Endothelial cell of umbilical vein (primary cell): ENCODE measurements around the gene SDHAF2. TPM values are rescaled to one million over a fixed set of nuclear protein-coding genes. Genes with fewer than 3 reads are reported as not detected.

Source experiments
- BruUV-seq: library from RNA; stranded (reverse); fragments of 400-500 nt; replicated peaks from 2 replicates; lab custom pipeline; 2021; lab: Mats Ljungman, UMichigan
- CTCF ChIA-PET: fragments of 300-600, 350-600 bp; sonication (Branson Sonifier 250); formaldehyde crosslinking; loops from one replicate; lab custom pipeline; 2021; ENCODE audit warnings: antibody characterized with exemption, inconsistent platforms; lab: Charles Lee
- POLR2A ChIA-PET: fragments of 300-600, 350-600 bp; sonication (Branson Sonifier 250); formaldehyde crosslinking; loops from one replicate; lab custom pipeline; 2021; ENCODE audit warnings: antibody characterized with exemption, inconsistent platforms; lab: Charles Lee
- DNase-seq: peaks from one replicate; pipeline ENCODE4 v3.0.0-alpha.2; 2011; ENCODE audit warnings: low read depth, low spot score
- FAIRE-seq: peaks from 2 replicates; lab custom pipeline; 2011; peaks lifted over from hg19 to GRCh38; lab: Jason Lieb, UNC
- H2AFZ ChIP-seq: 2 replicates; pipeline ENCODE4 v1.6.0; 2012; ENCODE audit warnings: low read depth, low read length, control low read depth, inconsistent platforms
- H3K27ac ChIP-seq: 2 replicates; pipeline ENCODE4 v1.5.1; 2011; ENCODE audit warnings: low read depth, mild to moderate bottlenecking, control low read depth, low read length, moderate library complexity; ENCODE audit not compliant: insufficient read depth
- H3K27me3 ChIP-seq, 2 experiments: 2 replicates each; pipeline versions ENCODE4 v1.6.0 to v1.6.1; 2011; ENCODE audit warnings: low read length in 2 of 2, mixed read lengths in 1 of 2; ENCODE audit not compliant: control insufficient read depth in 2 of 2, insufficient read depth in 2 of 2
- H3K36me3 ChIP-seq, 2 experiments: 2 replicates in 1 of 2; 3 replicates in 1 of 2; pipeline ENCODE4 v1.5.1; 2011; ENCODE audit warnings: low read length in 2 of 2, mild to moderate bottlenecking in 1 of 2, moderate library complexity in 1 of 2; ENCODE audit not compliant: control insufficient read depth in 2 of 2, insufficient read depth in 2 of 2; ENCODE audit errors: extremely low read depth in 1 of 2
- H3K4me1 ChIP-seq: 3 replicates; pipeline ENCODE4 v1.5.1; 2011; ENCODE audit warnings: mild to moderate bottlenecking, low read length; ENCODE audit not compliant: control insufficient read depth, insufficient read depth; ENCODE audit errors: extremely low read depth
- H3K4me2 ChIP-seq: 2 replicates; pipeline ENCODE4 v1.6.1; 2011; ENCODE audit warnings: low read length, control low read depth, mixed read lengths; ENCODE audit not compliant: insufficient read depth
- H3K4me3 ChIP-seq, 3 experiments: fragments of 200-600 bp in 1 of 3; sonication (generic), shearing (Covaris generic) in 1 of 3; replicated peaks in 1 of 3; 2 replicates each; pipeline ENCODE4 v1.5.1; 2011 to 2016; ENCODE audit warnings: control low read depth in 3 of 3, low read length in 3 of 3, mild to moderate bottlenecking in 2 of 3, inconsistent platforms in 1 of 3, low read depth in 1 of 3, moderate library complexity in 1 of 3; ENCODE audit not compliant: insufficient read depth in 1 of 3
- H3K79me2 ChIP-seq: 2 replicates; pipeline ENCODE4 v1.6.0; 2012; ENCODE audit warnings: low read length, inconsistent platforms; ENCODE audit not compliant: control insufficient read depth, insufficient read depth
- H3K9ac ChIP-seq: replicated peaks from 2 replicates; pipeline ENCODE3; 2011; ENCODE audit warnings: low read length, control low read depth; ENCODE audit not compliant: insufficient read depth; ENCODE audit errors: extremely low read depth
- H3K9me1 ChIP-seq: replicated peaks from 3 replicates; pipeline ENCODE4 v1.6.0; 2011; ENCODE audit warnings: mild to moderate bottlenecking, low read length; ENCODE audit not compliant: control insufficient read depth, insufficient read depth; ENCODE audit errors: extremely low read depth
- H3K9me3 ChIP-seq: replicated peaks from 2 replicates; pipeline ENCODE4 v1.5.1; 2012; ENCODE audit warnings: low read length, inconsistent platforms; ENCODE audit not compliant: control insufficient read depth, insufficient read depth
- H4K20me1 ChIP-seq: replicated peaks from 2 replicates; pipeline ENCODE3; 2011; ENCODE audit warnings: mild to moderate bottlenecking, low read length; ENCODE audit not compliant: control insufficient read depth, insufficient read depth; ENCODE audit errors: extremely low read depth
- EZH2 ChIP-seq: IDR thresholded peaks from 2 replicates; pipeline ENCODE4 v1.6.1; 2012; ENCODE audit warnings: borderline replicate concordance, low read depth, mild to moderate bottlenecking, moderate library complexity, low read length, inconsistent platforms; ENCODE audit not compliant: severe bottlenecking
- FOS ChIP-seq: IDR thresholded peaks from 2 replicates; pipeline ENCODE4 v1.6.1; 2011; ENCODE audit warnings: mild to moderate bottlenecking, low read length, moderate library complexity, borderline replicate concordance; ENCODE audit not compliant: insufficient read depth
- GATA2 ChIP-seq: IDR thresholded peaks from 2 replicates; pipeline ENCODE4 v1.7.0; 2011; ENCODE audit warnings: low read depth, mild to moderate bottlenecking, moderate library complexity, mixed read lengths, low read length; ENCODE audit not compliant: insufficient read length, insufficient read depth
- JUN ChIP-seq: IDR thresholded peaks from 2 replicates; pipeline ENCODE4 v1.6.1; 2011; ENCODE audit warnings: borderline replicate concordance, low read depth; ENCODE audit not compliant: insufficient read length, insufficient read depth
- MYC ChIP-seq: IDR thresholded peaks from one replicate; pipeline ENCODE4 v1.6.1; 2011; ENCODE audit warnings: mild to moderate bottlenecking, low read depth, low read length
- POLR2A ChIP-seq: IDR thresholded peaks from 2 replicates; pipeline ENCODE4 v1.6.1; 2012; ENCODE audit warnings: low read depth, mild to moderate bottlenecking, control low read depth, low read length
- POLR2AphosphoS5 ChIP-seq: IDR thresholded peaks from 2 replicates; pipeline ENCODE4 v1.6.1; 2012; ENCODE audit warnings: low read depth, mild to moderate bottlenecking, control low read depth, low read length, moderate library complexity; ENCODE audit not compliant: insufficient read depth
- dilution Hi-C: fragments of 300-500 bp; cut with MboI; formaldehyde crosslinking; loops from one replicate; pipeline ENCODE4 v1.15.0; 2019; ENCODE audit warnings: low sequenced_read_pairs; ENCODE audit not compliant: extremely low pct_ligation_motif_present
- intact Hi-C: fragments of 100-400 bp; cut with micrococcal nuclease; formaldehyde crosslinking; loops from one replicate; pipeline ENCODE4 v1.10.0; 2022
- polyA plus RNA-seq, 4 experiments: library from polyadenylated mRNA; depleted of rRNA in 3 of 4; stranded (reverse) in 3 of 4; unstranded in 1 of 4; fragments of >200 nt; gene quantifications; 2 replicates each; pipeline versions ENCODE4 v1.2.1 to v1.2.3, GENCODE V29; 2011 to 2012; ENCODE audit warnings: missing spikeins in 1 of 4
- total RNA-seq: library from RNA; stranded (reverse); gene quantifications from 2 replicates; pipeline ENCODE4 v1.2.3, GENCODE V29; 2021
- TF ChIP-seq, protein P1 (sequence below), 2 donors: IDR thresholded peaks; 1 replicate in 1 of 2; 2 replicates in 1 of 2; pipeline ENCODE4 v1.5.1; 2011; ENCODE audit warnings: low read length in 2 of 2, mild to moderate bottlenecking in 2 of 2, moderate library complexity in 2 of 2, control low read depth in 1 of 2, inconsistent platforms in 1 of 2, low read depth in 1 of 2; ENCODE audit not compliant: insufficient read depth in 1 of 2; ENCODE audit errors: extremely low read depth in 1 of 2
- TF ChIP-seq, protein P2 (sequence below): IDR thresholded peaks from 2 replicates; pipeline ENCODE4 v1.6.1; 2011; ENCODE audit not compliant: insufficient read depth, insufficient read length

SDHAF2 gene
- total and polyA plus RNA-seq, 2 donors (not counting 3 experiments of a cell fraction or from before 2014, with no cell fraction given): 44.5 to 128 TPM

- no peaks in the 10 kb centered on the region for H3K9me1 ChIP-seq
- H3K27me3 ChIP-seq: no peaks in the 10 kb centered on the region
- H3K9me3 ChIP-seq: no peaks in the 10 kb centered on the region
- TF ChIP-seq POLR2A: peak; percentile 6
- TF ChIP-seq, protein P1, sequence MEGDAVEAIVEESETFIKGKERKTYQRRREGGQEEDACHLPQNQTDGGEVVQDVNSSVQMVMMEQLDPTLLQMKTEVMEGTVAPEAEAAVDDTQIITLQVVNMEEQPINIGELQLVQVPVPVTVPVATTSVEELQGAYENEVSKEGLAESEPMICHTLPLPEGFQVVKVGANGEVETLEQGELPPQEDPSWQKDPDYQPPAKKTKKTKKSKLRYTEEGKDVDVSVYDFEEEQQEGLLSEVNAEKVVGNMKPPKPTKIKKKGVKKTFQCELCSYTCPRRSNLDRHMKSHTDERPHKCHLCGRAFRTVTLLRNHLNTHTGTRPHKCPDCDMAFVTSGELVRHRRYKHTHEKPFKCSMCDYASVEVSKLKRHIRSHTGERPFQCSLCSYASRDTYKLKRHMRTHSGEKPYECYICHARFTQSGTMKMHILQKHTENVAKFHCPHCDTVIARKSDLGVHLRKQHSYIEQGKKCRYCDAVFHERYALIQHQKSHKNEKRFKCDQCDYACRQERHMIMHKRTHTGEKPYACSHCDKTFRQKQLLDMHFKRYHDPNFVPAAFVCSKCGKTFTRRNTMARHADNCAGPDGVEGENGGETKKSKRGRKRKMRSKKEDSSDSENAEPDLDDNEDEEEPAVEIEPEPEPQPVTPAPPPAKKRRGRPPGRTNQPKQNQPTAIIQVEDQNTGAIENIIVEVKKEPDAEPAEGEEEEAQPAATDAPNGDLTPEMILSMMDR (IDR thresholded peaks at IDR 0.05; ENCODE audit: extremely low read depth in 1 of 2, insufficient read depth in 1 of 2, low read depth in 1 of 2, low read length in 2 of 2): no peak
- peaks cover 15 to 36% of the 10 kb centered on the region in 2 experiments for H3K36me3 ChIP-seq
- H4K20me1 ChIP-seq: no peaks in the 10 kb centered on the region
- no peak overlapping the region for H3K27ac ChIP-seq
- DNase-seq (no peak), FAIRE-seq (no peak)
- H3K4me3 ChIP-seq: no peak overlapping the region
- ChIA-PET POLR2A (no interaction called here), CTCF (interaction anchor here (1.2 to 2.0 kb wide), 4 partner anchors 9 to 34 kb away, joined by 3 to 10 read pairs (median 6); partner anchors contain the start of gene TMEM216)
- H3K79me2 ChIP-seq: no peaks in the 10 kb centered on the region
- no peaks in the 10 kb centered on the region for H3K4me1 ChIP-seq
- no peak overlapping the region for H2AFZ ChIP-seq
- no peak overlapping the region for H3K9ac ChIP-seq
- no peak overlapping the region for H3K4me2 ChIP-seq
- intact Hi-C loops: no loop called here
- BruUV-seq: no TSS peak
- dilution Hi-C loops: no loop called here
Measured at GRCh38 chr11:61401173-61401572, 28.8 kb upstream of the SDHAF2 start.

- BruUV-seq: no TSS peak
Measured at GRCh38 chr11:61401573-61401972, 28.4 kb upstream of the SDHAF2 start.

More at GRCh38 chr11:61401573-61401972, 28.4 kb upstream of the SDHAF2 start:
- TF ChIP-seq, protein P1 (IDR thresholded peaks at IDR 0.05; ENCODE audit: extremely low read depth in 1 of 2, insufficient read depth in 1 of 2, low read depth in 1 of 2, low read length in 2 of 2): no peak
- TF ChIP-seq POLR2AphosphoS5: no peak
- no peak for TF ChIP-seq JUN
- TF ChIP-seq FOS: no peak
- no peak for TF ChIP-seq EZH2
- TF ChIP-seq, protein P2, sequence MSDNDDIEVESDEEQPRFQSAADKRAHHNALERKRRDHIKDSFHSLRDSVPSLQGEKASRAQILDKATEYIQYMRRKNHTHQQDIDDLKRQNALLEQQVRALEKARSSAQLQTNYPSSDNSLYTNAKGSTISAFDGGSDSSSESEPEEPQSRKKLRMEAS: no peak
- TF ChIP-seq MYC: no peak
- TF ChIP-seq GATA2: no peak
- no peak for TF ChIP-seq POLR2A
- H3K4me2 ChIP-seq: no peak overlapping the region
- H3K9ac ChIP-seq: no peak overlapping the region
- no peaks in the 10 kb centered on the region for H3K79me2 ChIP-seq
- no peaks in the 10 kb centered on the region for H3K27me3 ChIP-seq
- intact Hi-C loops: no loop called here
- H4K20me1 ChIP-seq: no peaks in the 10 kb centered on the region
- peaks cover 15 to 36% of the 10 kb centered on the region in 2 experiments for H3K36me3 ChIP-seq
- POLR2A ChIA-PET: no interaction called here
- H3K9me3 ChIP-seq: no peaks in the 10 kb centered on the region
- no peak overlapping the region for H3K27ac ChIP-seq
- FAIRE-seq (no peak), DNase-seq (no peak)
- no peaks in the 10 kb centered on the region for H3K4me1 ChIP-seq
- no peaks in the 10 kb centered on the region for H3K9me1 ChIP-seq
- H2AFZ ChIP-seq: no peak overlapping the region
- CTCF ChIA-PET: interaction anchor here (1.2 to 2.0 kb wide), 4 partner anchors 9 to 33 kb away, joined by 3 to 10 read pairs (median 6); partner anchors contain the start of gene TMEM216
- no peak overlapping the region for H3K4me3 ChIP-seq
- dilution Hi-C loops: no loop called here
